Endothelial cell of hepatic sinusoid (primary cell): ENCODE data around the gene SLC16A6.
"Not testable (repeated sequence)": the region's sequence is repeated elsewhere in the genome, so short reads cannot be mapped to it uniquely, and the experiment has no call there.

Experiments
- in situ Hi-C: cut with HindIII; loops from 2 replicates; pipeline ENCODE4 v1.10.0; 2017; ENCODE audit warnings: low sequenced_read_pairs

The SLC16A6 gene

DNA sequence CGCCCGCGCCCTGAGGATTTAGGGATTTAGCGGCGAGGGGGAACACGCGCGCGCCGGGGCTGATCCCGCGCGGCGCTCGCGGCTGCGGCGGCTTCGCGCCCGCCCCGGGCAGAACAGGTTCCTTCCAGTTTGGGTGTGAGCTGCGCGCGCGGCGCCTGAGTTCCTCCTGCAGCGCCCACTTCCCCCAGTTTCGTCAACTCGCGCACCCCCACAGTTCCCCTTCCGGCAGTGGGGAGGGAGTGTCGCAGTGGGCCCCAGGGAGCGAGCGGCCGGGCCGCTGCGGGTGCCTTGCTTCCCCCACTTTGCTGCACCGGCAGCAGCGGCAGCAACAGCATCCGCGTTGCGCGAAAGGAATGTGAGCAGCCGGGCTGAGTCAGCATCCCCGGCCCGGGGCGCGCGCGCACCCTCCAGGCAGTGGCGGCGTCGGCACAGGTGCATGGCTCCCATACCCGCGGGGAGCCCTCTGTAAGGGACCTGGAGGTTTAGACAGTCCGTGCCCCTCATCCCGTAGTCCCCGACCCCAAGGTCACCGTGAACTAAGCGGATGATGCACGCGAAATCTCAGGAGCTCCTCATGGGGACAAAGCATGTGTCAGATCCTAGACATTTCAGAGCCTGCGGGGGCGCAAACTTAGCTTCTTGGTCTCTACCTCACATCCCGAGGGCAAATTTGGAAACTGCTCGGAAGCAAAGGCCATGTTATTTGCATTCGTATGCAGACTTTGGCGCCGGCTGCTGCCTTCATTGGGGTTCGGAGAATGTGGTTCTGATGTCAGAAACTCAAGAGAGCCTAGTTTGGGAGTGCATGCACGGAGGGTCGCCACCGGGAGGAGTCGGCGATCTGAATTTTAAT lies 1.1 kb upstream of the SLC16A6 start:
- in situ Hi-C loops, result no loop called here

- in situ Hi-C loops, result no loop called here
Measured at GRCh38 chr17:68290268-68290954, 516 bp downstream of the SLC16A6 start.

GRCh38 chr17:68289936-68290267 lies 1.0 kb downstream of the SLC16A6 start:
- in situ Hi-C loops, result no loop called here

GRCh38 chr17:68289473-68289872 lies 1.5 kb downstream of the SLC16A6 start:
- in situ Hi-C loops, result no loop called here

GRCh38 chr17:68288804-68289203 lies 2.1 kb downstream of the SLC16A6 start:
- in situ Hi-C loops, result no loop called here

DNA sequence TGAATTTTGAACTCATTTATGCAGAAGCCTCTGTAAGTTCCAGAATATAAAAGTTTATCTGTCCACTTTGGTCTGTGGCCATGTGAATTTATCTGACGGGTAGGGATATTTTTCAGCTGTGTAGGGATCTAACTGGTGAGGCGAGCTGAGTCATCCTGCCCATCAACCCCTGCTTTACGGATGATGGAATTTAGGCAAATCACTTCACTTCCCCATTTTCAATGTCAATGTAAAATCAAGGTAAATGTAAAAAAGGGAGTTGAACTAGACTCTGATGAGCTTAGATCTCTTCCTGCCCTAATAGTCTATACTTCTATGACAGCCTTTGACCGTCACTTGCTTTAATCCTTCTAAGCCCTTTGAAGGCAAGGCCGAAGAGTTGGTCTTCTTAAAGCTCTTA lies 2.6 kb downstream of the SLC16A6 start:
- in situ Hi-C loops, result no loop called here

- in situ Hi-C loops, result not testable (repeated sequence)
Measured at GRCh38 chr17:68281965-68282364, 9.0 kb downstream of the SLC16A6 start.

DNA sequence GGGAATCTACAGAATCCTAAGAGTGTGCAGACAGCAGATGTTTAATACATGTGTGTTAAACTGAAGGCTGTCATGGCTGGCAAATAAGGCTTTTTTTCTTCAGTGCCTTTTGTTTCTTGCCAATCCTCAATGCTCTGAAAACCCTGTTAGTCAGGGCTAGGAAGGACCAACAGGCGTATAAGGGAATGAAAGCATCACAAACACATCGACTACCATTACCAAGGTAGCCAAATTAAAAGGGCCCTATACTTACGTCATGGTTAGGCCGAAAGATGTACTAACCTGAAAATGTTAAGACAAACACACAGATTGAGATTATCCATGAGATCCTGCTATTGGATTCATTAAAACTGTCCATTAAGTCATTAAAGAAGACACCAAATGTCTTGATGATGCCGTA lies 13.1 kb downstream of the SLC16A6 start:
- in situ Hi-C loops, result no loop called here

DNA sequence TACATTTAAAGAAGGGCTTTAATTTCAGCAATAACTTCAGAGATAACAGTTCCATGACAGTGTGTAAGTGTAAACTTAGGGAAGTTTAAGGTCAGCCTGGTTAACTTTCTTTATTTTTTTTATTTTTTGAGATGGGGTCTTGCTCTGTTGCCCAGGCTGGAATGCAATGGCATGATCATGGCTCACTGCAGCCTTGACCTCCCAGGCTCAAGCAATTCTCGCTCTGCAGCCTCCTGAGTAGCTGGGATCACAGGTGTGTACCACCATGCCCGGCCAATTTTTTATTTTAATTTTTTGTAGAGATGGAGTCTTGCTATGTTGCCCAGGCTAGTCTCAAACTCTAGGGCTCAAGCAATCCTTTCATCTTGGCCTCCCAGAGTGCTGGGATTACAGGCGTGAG lies 14.6 kb downstream of the SLC16A6 start:
- in situ Hi-C loops, result not testable (repeated sequence)

DNA sequence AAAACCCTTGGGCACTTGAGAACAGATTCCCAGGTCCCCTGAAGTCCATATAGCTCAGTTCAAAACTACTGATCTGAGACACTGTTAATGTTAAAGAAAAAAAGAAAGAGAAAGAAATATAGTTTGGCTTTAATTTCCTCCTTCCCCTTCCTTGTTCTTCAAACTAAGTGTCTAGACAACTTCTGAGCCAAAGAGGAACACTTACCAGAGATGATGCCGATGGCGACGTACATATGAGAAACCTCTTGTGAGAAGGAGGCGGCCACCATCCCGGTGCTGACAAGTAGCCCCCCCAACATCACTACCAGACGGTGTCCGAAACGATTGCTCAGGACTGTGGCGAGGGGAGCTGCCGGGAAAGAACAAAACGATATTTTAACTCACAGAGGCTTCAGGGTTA lies 17.2 kb downstream of the SLC16A6 start:
- in situ Hi-C loops, result no loop called here

DNA sequence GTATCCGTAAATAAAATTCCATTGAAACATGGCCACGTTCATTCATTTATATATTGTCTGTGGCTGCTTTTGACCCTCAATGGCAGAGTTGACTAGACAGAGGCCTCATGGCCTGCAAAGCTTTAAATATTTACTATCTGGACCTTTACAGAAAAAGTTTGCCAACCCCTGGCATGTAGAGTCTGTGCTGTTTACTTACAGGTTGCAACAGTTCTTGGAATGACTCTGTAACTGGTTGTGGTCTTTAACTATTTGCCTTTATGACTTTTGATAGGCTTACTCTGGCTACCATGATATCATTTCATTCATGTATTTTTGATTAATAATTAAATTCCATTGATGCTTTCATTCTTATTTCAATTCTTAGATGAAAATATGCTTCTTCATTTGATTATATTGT lies 25.1 kb downstream of the SLC16A6 start:
- in situ Hi-C loops, result not testable (repeated sequence)

- in situ Hi-C loops, result not testable (repeated sequence)
Measured at GRCh38 chr17:68263101-68263681, 27.7 kb downstream of the SLC16A6 start.

- in situ Hi-C loops, result not testable (repeated sequence)
Measured at GRCh38 chr17:68262467-68262866, 28.5 kb downstream of the SLC16A6 start.

DNA sequence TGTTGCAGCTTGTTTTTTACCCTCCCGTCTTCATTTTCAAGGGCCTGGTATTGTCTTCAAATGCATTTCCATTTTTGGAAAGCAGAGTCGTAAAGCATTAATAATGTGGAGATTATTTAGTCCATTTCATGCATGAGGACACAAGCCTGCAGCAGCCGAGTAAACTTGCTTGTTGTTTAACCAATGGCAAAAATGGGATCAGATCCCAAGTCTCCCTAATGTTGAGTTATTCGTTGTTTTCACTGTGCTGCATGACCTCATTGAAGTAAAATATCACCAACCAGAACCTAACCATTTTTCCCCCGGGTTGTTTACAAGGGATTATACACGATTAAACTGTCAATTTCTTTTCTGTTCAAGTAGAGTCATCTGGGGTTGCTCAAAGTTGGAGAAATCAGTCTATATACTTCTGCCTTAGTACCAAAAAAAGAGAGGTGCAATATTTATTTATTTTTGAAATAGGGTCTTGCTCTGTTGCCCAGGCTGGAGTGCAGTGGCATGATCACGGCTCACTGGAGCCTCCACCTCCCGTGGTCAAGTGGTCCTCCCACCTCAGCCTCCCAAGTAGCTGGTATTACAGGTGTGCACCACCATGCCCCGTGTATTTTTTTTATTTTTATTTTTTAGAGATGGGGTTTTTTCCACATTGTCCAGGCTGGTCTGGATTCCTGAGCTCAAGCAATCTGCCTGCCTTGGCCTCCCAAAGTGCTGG lies 30.7 kb downstream of the SLC16A6 start:
- in situ Hi-C loops, result no loop called here

- in situ Hi-C loops, result not testable (repeated sequence)
Measured at GRCh38 chr17:68259648-68259951, 31.3 kb downstream of the SLC16A6 start.

GRCh38 chr17:68258890-68259647 lies 31.9 kb downstream of the SLC16A6 start:
- in situ Hi-C loops, result not testable (repeated sequence)

- in situ Hi-C loops, result no loop called here
Measured at GRCh38 chr17:68257934-68258333, 33.0 kb downstream of the SLC16A6 start.

GRCh38 chr17:68256701-68257100 lies 34.2 kb downstream of the SLC16A6 start:
- in situ Hi-C loops, result not testable (repeated sequence)

DNA sequence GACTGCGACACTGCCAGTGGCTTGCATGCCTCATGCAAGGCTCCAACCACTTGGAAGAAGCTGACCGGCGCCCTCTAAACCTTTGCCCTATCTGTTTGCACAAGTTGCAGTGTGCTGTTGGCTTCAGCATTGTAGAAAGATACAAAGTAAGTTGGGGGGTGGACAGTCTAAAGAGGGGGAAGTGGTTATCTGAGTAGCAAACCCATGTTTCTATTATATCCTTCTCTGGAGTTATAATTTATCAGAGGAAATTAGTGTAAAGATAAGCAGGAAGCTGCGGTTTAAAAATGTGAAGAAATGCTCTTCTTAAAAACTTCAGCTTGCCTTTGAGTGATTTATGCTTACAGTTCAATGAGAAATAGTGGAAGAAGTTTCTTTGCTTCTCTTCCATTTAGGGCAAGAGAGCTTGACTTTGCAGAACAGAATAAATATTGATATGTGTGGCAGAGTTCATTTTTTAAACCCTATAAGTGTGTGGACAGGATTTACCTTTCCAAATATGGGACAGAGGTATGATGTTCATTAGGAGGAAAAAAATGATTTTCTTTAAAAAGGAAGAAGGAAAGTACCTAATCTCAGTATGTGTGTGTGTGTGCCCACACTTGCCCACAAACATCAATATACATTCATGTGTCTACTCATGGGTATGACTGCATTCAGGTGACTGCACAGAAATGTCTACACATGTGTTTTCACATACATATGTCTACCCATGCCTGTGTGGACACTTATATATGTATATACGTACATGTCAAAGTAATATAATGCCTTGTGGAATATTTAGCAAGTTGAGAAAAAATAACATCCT lies 35.0 kb downstream of the SLC16A6 start:
- in situ Hi-C loops, result no loop called here

- in situ Hi-C loops, result no loop called here
Measured at GRCh38 chr17:68255151-68255550, 35.8 kb downstream of the SLC16A6 start.
